H54 (cell line): ENCODE data around the gene PRUNE2.

Experiments
- DNase-seq: peaks from one replicate; pipeline ENCODE4 v3.0.0; 2011; ENCODE audit warnings: low spot score, mixed read lengths; ENCODE audit not compliant: insufficient read length
- FAIRE-seq: peaks from 3 replicates; lab custom pipeline; 2011; peaks lifted over from hg19 to GRCh38; lab: Jason Lieb, UNC
- POLR2A ChIP-seq: IDR thresholded peaks from 2 replicates; pipeline ENCODE4 v1.6.1; 2011; ENCODE audit warnings: low read depth, mild to moderate bottlenecking, low read length

PRUNE2 gene

DNA sequence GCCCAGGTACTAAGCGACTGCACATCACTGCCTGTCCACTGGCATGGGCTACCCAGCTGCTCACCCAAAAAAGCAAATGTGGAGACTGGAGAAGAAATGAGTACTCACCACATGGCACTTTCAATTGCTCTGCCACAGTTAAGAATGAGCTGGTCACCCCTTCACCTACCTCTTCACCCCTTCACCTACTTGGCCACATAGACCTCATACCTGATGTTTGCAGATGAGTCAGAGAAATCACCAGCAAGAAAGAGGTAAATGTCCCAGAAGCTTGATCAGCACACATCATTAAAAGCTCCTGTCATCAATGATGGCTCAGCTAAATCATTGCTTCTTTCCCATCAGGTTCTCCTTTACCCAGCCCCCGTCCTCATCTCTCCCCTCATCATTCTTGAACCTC is 7.6 kb upstream of the PRUNE2 start:
- DNase-seq (no peak), FAIRE-seq (peak; percentile 27)
- TF ChIP-seq POLR2A: no peak

DNA sequence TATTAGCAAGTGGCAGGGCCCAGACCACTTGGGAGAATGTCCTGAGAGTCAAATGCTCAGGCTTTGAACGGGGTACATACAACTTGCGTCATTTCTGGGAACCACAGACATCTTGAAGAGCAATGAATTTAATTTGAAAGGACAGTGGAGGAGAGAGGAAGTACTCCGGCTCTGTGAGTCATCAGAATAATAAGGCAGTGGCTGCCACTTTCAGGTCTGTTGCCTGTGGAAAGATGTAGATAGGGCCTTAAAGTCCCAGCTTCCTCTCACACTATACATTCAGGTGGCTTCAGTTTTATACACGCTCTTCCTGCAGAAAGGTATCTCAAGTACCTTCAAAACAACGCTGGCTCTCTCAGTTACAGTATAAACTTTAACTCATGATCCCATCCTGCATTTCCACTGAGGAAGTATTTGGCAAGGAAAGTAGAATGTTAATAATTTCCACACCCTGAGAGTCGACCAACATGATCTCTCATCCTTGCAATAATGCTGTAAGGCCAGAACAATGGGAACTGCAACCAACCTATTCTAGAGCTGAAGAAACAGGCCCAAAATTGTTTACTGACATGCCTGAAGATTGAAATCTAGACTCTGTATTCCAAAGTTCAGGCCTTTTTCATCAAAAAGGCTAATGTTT is 6.8 kb upstream of the PRUNE2 start:
- TF ChIP-seq POLR2A: no peak
- DNase-seq (peak; percentile 68), FAIRE-seq (peak; percentile 98)

DNA sequence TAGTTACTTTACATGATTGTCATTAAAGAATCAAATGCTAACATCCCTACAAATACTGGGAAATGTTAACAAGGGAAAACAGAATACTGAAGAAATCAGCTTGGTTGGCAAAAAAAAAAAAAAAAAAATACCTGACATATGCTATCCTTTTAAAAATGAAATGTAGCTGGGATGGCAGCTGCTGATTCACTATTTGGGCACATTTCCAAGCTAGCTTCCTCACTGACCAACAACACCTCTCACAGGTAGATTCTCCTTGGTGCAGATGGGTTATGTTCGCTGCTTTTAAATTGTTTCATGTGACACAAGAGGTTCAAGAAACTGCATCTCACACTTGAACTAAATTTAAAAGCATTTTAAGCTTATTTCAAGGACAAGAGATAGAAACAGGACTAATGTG is 6.1 kb upstream of the PRUNE2 start:
- FAIRE-seq: peak; percentile 64
- DNase-seq: no peak
- no peak for TF ChIP-seq POLR2A

DNA sequence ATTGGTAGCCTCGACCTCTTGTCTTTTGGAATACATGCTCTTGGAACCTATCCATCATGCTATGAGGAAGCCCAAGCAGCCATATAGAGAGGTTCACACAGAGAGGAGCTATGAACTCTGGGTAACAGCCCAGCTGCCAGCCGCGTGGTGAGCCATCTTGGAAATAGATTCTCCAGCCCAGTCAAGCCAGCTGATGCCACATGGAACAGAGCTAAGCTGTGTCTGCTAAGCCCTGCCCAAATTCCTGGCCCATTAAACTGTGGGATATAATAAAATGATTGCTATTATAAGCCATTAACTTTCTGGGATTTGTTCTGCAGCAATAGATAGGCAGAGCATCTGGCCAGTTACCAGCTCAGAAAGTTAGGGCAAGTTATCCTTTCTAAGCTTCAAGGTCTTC is 4.9 kb upstream of the PRUNE2 start:
- no peak for TF ChIP-seq POLR2A
- DNase-seq (no peak), FAIRE-seq (no peak)

DNA sequence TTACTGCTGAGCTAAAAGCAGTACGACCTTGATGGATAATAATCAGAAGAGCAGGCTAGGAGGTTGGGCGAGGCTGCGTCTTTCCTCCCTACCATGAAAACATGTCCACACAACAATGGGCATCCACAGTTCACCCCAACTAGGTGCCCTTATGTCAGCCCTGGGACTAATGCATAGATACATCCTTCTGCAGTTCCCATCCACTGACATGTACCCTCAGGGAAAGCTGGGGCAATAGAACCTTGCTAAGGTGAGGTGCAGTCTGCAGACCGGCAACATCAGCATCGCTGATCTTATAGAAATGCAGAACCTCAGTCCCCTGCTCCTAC is 697 bp upstream of the PRUNE2 start:
- DNase-seq (no peak), FAIRE-seq (no peak)
- no peak for TF ChIP-seq POLR2A

DNA sequence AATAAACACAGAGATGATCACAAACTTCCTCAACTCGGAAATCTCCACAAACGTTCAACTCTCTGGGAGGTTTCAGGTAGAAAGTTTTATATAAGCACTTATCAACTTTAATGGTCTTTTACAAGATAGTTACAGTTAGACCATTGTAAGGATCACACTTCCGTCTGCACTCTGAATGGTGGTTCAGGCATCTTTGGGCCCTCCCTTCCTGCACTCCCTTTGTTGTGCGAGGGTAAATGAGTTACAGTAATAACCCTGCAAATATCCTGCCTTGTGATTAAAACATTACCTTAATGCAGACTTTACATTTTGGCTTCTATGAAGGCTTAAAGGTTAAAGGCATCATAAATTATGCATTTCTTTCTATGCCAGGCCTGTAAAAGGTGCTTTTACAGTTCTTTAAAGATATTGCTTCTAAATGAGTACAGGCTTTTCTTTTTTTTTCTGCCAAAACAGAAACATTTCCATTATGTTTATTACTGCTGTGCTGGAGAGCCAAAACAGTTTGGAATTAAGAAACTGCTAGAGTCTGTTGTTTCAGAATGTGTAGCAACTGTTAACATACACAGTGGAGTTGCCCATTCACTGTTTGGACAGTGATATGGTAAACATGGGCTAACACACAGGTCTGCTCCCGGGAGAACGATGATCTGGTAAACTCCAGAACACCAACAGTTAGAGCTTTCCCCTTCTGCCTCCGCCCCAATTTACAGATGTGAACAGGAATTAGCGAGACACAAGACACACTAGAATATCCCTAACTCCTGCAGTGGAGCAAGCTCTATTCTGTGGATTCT is 1.1 kb downstream of the PRUNE2 start:
- TF ChIP-seq POLR2A: no peak
- DNase-seq: no peak
- FAIRE-seq: peak; percentile 76

DNA sequence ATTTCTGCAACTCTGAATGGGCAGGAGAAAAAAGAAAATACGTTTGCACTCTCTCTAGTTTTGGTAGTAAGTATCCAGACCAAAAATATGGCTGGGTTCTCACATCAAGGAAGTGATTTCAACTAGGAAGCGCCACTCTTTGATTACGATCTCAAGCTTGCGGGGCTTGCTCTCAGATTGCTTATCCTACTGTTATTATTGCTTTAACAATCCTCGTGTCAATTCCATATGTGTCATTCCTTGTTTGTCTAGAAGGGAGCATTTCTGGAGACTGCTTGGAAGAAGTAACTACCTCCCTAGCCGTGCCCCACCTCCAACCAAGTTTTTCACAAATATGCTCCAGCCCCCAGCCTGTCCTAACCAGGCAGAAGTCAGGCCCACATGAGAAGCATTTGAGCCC is 3.5 kb downstream of the PRUNE2 start:
- no peak for DNase-seq

DNA sequence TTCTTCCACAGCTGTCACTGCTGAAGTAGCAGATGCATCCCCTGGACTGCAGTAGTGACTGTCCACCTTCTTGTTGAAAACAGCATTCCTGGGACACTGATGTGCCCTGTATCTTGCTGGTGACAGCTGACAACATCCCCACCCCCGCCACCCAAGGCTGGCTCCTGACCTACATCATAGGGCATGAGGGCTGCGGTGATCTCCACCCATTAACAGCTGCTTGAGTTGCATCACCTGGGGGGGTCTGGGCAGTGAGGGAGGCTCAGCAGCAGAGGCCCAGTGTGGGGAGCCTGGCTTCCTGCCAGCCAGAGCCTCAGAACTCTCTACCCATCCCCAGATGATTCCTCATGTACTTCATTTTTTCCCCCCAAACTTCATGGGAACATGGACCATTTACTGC is 4.1 kb downstream of the PRUNE2 start:
- no peak for TF ChIP-seq POLR2A
- DNase-seq: no peak
- no peak for FAIRE-seq

More for the DNA sequence above, 3.5 kb downstream of the PRUNE2 start:
- TF ChIP-seq POLR2A: no peak
- FAIRE-seq: no peak

DNA sequence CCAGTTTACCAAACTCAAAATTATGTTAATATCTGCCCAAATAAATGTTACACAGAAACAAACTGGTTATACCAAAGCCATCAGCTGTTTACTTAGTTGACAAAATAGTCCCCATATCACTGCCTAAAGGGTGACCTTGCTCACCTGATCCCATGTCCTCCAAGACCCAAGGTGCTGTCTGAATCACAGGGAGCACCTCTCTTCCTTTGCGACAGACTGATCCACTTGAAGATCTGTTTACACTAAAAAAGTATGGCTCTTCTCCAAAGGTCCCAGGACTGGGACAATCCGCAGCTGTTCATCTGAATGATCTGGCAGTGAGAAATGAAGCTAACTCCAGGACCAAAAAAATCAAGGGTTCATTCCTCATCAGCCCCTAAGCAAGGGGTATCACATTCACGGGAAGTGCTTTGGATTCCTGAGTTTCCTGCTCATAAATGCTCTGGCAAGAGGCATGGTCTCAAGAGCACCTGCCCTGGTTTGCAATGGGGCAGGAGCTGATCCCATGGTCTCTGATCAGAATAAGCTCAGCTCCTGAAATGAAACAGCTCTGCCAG is 5.0 kb downstream of the PRUNE2 start:
- no peak for TF ChIP-seq POLR2A
- no peak for DNase-seq
- no peak for FAIRE-seq

DNA sequence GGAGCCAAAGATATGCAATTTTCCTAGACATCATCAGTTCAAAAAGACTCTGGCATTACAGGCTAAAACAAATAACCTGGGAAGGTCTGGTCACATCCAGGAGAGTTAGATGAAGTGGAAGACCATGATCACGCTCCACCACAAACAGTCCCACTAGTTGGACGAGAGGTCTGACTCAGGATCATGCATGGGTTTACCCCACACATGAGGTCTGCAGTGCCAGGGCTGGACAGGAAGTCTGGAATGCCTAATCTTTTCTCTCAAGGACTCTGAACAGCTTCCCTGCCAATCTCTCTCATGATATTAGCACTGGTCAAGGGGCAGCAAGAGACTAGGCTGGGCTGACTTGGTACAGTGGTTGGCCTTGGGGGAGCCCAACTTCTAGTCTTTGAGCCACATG is 7.1 kb downstream of the PRUNE2 start:
- no peak for DNase-seq
- TF ChIP-seq POLR2A: no peak
- FAIRE-seq: no peak

DNA sequence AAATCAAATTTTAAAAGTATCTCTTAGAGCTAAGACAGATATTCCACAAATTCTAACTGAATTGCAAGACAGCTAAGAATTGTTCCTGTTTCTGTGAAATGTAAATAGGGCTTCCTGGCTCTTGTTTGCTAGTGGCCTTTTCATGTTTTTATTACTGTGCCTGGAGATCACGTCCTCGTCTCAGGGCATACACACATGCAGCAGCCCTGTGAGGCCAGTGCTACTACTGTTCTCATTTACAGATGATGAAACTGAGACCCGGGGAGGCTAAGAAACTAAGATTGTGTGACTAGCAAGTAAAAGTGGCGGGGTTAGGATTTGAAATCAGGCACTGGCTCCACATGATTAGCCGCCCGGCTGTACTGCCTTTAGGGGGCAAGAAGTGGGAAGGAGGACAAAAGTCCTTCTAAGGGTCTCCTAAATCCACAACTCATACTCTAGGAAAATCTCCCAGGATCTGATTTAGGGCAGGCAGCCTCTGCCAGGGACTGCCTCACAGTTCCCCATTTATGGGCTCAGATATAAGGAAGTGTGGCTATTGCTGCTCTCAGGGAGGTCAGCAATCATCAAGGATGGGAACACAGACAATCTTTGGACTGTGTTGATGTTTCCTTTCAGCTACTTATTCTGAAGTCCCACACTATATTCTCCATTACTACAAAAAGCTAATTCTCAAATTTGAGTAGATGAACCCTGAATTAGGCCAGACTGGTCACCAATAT is 7.9 kb downstream of the PRUNE2 start:
- no peak for TF ChIP-seq POLR2A
- no peak for DNase-seq
- FAIRE-seq: no peak

DNA sequence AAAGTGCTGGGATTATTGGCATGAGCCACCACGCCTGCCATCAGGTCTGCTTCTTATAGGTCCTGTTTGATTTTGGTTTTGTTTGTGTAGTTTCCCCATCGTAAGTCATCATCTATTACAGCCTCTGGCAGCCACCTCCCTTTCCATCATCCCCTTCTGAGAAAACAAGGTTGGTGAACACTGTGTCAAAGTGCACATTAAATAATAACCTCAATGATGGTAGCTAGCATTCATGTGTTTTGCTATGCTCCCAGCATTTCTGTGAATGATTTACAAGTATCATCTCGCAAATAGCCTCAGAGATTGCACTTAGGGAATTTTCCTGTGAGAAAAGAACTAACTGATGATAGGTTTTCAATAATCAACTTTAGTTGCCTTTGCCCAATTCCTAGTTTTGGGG is 9.9 kb downstream of the PRUNE2 start:
- no peak for TF ChIP-seq POLR2A
- DNase-seq (no peak), FAIRE-seq (no peak)

DNA sequence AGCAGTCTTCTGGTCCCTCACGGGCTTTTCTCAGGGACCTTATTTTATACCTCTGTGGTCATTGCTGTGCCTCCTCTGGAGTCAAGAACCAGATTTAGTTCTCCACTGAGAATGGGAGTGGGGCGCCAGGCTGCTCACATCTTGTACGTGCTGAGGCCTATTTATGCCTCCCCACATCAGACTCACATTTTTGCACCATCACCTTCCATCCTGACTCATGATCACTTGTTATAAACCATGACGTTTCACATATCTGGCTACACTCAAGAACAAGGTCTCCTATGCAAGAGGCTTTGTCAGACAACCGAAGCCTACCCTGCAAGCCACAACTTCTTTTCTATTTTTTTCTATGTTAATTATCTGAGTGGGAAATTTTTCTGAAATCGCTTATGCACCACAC is 10.7 kb downstream of the PRUNE2 start:
- no peak for DNase-seq
- TF ChIP-seq POLR2A: no peak
- FAIRE-seq: no peak

DNA sequence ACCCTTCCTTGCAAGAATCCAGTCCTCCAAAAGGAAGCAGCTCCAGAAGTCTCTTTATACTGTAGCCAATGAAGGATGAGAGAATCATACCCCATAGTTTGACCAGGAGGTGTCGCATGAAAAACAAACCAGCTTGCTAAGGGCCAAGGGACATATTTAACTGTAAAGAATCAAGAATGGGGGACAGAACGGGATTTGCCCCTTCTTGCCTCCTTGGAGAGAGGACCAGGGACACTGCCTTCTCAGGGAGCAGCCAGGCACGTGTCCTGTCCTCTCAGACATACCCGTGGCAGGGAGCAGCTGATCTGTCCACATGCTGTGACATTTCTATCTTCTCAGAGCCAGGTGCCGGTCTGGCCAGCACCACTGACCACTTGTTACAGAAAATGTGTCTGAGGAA is 11.7 kb downstream of the PRUNE2 start:
- DNase-seq (no peak), FAIRE-seq (no peak)
- no peak for TF ChIP-seq POLR2A
